Measurements from ENCODE around the gene DMAC2L. TPM values are rescaled to one million over a fixed set of nuclear protein-coding genes. Genes with fewer than 3 reads are reported as not detected.

DMAC2L gene
- polyA plus RNA-seq, 1 donor: 16.8 TPM

GRCh38 chr14:50321009-50321660 lies 9.0 kb downstream of the DMAC2L start:
- DNase-seq (ENCODE audit: low read depth): peak; percentile 86

- DNase-seq (ENCODE audit: low read depth): no peak
Observed at GRCh38 chr14:50331596-50331995, 19.5 kb downstream of the DMAC2L start.

- DNase-seq (ENCODE audit: low read depth): no peak
Observed at GRCh38 chr14:50333014-50333509, 20.9 kb downstream of the DMAC2L start.

GRCh38 chr14:50334211-50334610 lies 22.1 kb downstream of the DMAC2L start:
- no peak for DNase-seq (ENCODE audit: low read depth)

GRCh38 chr14:50335389-50335788 lies 23.3 kb downstream of the DMAC2L start:
- DNase-seq (ENCODE audit: low read depth): peak; percentile 77

- DNase-seq (ENCODE audit: low read depth): no peak
Observed at GRCh38 chr14:50335989-50336824, 24.1 kb downstream of the DMAC2L start.

GRCh38 chr14:50338587-50338986 lies 26.5 kb downstream of the DMAC2L start:
- no peak for DNase-seq (ENCODE audit: low read depth)

- no peak for DNase-seq (ENCODE audit: low read depth)
Observed at GRCh38 chr14:50339178-50339804, 27.2 kb downstream of the DMAC2L start.

GRCh38 chr14:50340045-50340444 lies 27.9 kb downstream of the DMAC2L start:
- DNase-seq (ENCODE audit: low read depth): no peak

- no peak for DNase-seq (ENCODE audit: low read depth)
Observed at GRCh38 chr14:50340963-50341362, 28.8 kb downstream of the DMAC2L start.

GRCh38 chr14:50342221-50343078 lies 30.3 kb downstream of the DMAC2L start:
- DNase-seq (ENCODE audit: low read depth): no peak

GRCh38 chr14:50343434-50343833 lies 31.3 kb downstream of the DMAC2L start:
- no peak for DNase-seq (ENCODE audit: low read depth)

GRCh38 chr14:50344116-50344775 lies 32.1 kb downstream of the DMAC2L start:
- no peak for DNase-seq (ENCODE audit: low read depth)

GRCh38 chr14:50344876-50345563 lies 32.9 kb downstream of the DMAC2L start:
- no peak for DNase-seq (ENCODE audit: low read depth)

GRCh38 chr14:50345846-50346422 lies 33.8 kb downstream of the DMAC2L start:
- DNase-seq (ENCODE audit: low read depth): no peak

- DNase-seq (ENCODE audit: low read depth): no peak
Observed at GRCh38 chr14:50347521-50347920, 35.4 kb downstream of the DMAC2L start.

GRCh38 chr14:50348933-50349332 lies 36.8 kb downstream of the DMAC2L start:
- DNase-seq (ENCODE audit: low read depth): no peak

- DNase-seq (ENCODE audit: low read depth): no peak
Observed at GRCh38 chr14:50350975-50351374, 38.9 kb downstream of the DMAC2L start.

- no peak for DNase-seq (ENCODE audit: low read depth)
Observed at GRCh38 chr14:50352584-50352983, 40.5 kb downstream of the DMAC2L start.

- DNase-seq (ENCODE audit: low read depth): no peak
Observed at GRCh38 chr14:50353126-50353525, 41.0 kb downstream of the DMAC2L start.

Measured in forelimb muscle (tissue), 1 donor.